SU-DHL-6 (cell line): Measurements from ENCODE around the gene FRK.

Experiments used
- CTCF ChIP-seq: fragments of 200-600 bp; sonication (generic); IDR thresholded peaks from one replicate; pipeline ENCODE4 v1.5.1; 2017; ENCODE audit warnings: antibody characterized with exemption, mild to moderate bottlenecking, low read length, moderate library complexity; ENCODE audit not compliant: insufficient read depth, poor library complexity, severe bottlenecking
- EZH2phosphoT487 ChIP-seq: fragments of 200-600 bp; sonication (generic), shearing (Covaris generic); conservative IDR thresholded peaks from 2 replicates; pipeline ENCODE4 v1.6.1; 2018; ENCODE audit warnings: mild to moderate bottlenecking, antibody characterized with exemption, low read length, moderate library complexity, mixed read lengths

DNA sequence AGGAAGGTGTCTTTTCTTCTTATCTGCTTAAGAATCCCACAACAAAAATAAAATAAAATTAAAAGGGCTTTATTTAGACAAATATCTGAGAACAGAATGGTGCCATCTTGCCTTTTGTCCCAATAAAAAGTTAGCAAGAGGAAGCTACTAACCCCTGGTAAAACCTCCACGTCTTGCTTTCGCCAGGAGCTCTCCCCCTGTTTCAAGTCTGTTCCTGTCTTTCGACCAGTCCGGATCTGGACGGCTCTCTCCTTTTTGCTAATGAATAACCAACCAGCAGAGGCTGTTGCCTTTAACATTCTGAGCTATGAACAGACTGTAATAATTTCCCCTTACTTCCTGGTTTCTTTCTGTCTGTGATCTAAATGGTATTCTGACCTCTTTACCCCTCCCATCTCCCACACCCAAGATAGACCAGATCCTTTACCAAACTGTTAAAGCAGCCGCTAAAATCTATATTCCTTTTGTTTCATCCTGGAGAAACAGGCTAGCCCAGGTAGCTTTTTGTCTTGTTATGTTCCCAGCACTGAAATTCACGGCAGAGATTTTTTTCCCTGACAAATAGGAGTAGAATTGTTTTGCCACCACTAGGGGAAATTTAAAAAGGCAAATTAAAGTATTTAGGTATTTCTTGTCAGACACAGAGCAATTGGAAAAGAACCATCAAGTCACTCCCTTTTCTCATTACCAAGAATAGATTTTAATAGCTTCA, at the start of gene FRK:
- TF ChIP-seq CTCF (no peak), EZH2phosphoT487 (no peak)
